Bronchial epithelial cell (primary cell): ENCODE results near the gene PDIA5. TPM values are rescaled to one million over a fixed set of nuclear protein-coding genes. Genes with fewer than 3 reads are reported as not detected.
"Not testable (repeated sequence)": the region's sequence is repeated elsewhere in the genome, so short reads cannot be mapped to it uniquely, and the experiment has no call there.

ENCODE experiments used
- DNase-seq: peaks from one replicate; pipeline ENCODE4 v3.0.0-alpha.2; 2010; ENCODE audit warnings: low read depth
- FAIRE-seq: peaks from 2 replicates; lab custom pipeline; 2011; peaks lifted over from hg19 to GRCh38; lab: Jason Lieb, UNC
- H3K27me3 ChIP-seq: 2 replicates; pipeline ENCODE4 v1.5.1; 2011; ENCODE audit warnings: low read length; ENCODE audit not compliant: control insufficient read depth, insufficient read depth
- H3K36me3 ChIP-seq: 2 replicates; pipeline ENCODE4 v1.5.1; 2011; ENCODE audit warnings: low read length; ENCODE audit not compliant: control insufficient read depth, insufficient read depth
- H3K4me3 ChIP-seq: 2 replicates; pipeline ENCODE4 v1.5.1; 2011; ENCODE audit warnings: mild to moderate bottlenecking, low read depth, low read length, control low read depth
- CTCF ChIP-seq: IDR thresholded peaks from 2 replicates; pipeline ENCODE4 v1.5.1; 2011; ENCODE audit warnings: mild to moderate bottlenecking, moderate library complexity, low read length, control low read depth, inconsistent platforms; ENCODE audit not compliant: insufficient read depth, severe bottlenecking
- total RNA-seq: library from RNA; depleted of rRNA; stranded (reverse); fragments of >200 nt; gene quantifications from 2 replicates; pipeline ENCODE4 v1.2.1, GENCODE V29; 2014

Gene PDIA5
- total RNA-seq, 1 donor from 2014 or later: 29.2 TPM

- FAIRE-seq (no peak), DNase-seq (no peak)
- Histone ChIP-seq H3K36me3 (peaks cover 15% of the 10 kb centered on the region), H3K4me3 (no peak overlapping the region), H3K27me3 (no peaks in the 10 kb centered on the region)
- TF ChIP-seq CTCF: no peak
These were observed 44.3 kb downstream of the PDIA5 start for GRCh38 chr3:123110976-123111615.

- DNase-seq (no peak), FAIRE-seq (no peak)
- Histone ChIP-seq H3K27me3 (no peaks in the 10 kb centered on the region), H3K4me3 (no peak overlapping the region), H3K36me3 (peaks cover 14% of the 10 kb centered on the region)
- no peak for TF ChIP-seq CTCF
These were observed 44.8 kb downstream of the PDIA5 start for GRCh38 chr3:123111640-123112039.

DNA sequence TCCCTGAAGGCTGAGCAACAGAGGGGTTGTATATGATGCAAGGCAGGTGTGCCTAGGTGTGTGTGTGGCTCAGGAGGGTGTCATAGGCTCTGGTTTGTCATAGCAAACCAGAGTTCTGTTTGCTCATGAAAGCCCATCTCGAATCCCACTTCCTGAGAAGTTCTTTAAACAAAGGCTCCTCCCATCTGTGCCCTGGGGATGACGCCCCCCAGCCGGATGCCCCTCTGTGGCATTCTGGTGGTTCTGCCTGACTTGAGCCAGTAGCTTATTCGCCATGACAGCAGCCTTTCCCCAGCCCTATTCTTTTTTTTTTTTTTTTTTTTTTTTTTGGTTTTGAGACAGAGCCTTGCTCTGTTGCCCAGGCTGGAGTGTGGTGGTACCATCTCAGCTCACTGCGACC is 45.4 kb downstream of the PDIA5 start:
- DNase-seq (no peak), FAIRE-seq (peak; percentile 40)
- H3K27me3 ChIP-seq: no peaks in the 10 kb centered on the region
- H3K4me3 ChIP-seq: no peak overlapping the region
- H3K36me3 ChIP-seq: peaks cover 15% of the 10 kb centered on the region
- no peak for TF ChIP-seq CTCF

- peaks cover 11% of the 10 kb centered on the region for H3K36me3 ChIP-seq
- H3K27me3 ChIP-seq, H3K4me3 ChIP-seq, DNase-seq, FAIRE-seq: not testable (repeated sequence)
These were observed 45.8 kb downstream of the PDIA5 start for GRCh38 chr3:123112656-123113055.

GRCh38 chr3:123113889-123114450 is 47.1 kb downstream of the PDIA5 start:
- DNase-seq (no peak), FAIRE-seq (no peak)
- Histone ChIP-seq H3K27me3 (no peaks in the 10 kb centered on the region), H3K36me3 (peaks cover 11% of the 10 kb centered on the region), H3K4me3 (no peak overlapping the region)
- no peak for TF ChIP-seq CTCF

DNA sequence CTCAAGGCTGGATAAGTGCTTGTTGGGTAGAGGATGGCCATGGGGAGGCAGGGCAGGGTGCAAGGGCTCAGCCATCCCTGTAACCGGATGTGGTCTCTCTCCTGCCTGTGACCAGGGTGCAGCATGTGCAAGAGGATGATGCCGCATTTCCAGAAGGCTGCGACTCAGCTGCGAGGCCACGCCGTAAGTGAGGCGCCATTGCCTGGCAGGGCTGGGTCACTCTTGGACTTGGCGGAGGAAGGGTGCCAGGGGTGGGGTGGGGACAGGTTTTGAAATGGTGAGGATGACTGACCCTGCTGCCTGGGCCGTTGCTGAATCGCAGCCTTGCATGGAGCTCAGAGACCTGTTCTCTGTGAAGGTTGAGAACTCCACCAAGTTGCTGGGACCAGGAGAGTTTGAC is 49.3 kb downstream of the PDIA5 start:
- H3K4me3 ChIP-seq: no peak overlapping the region
- H3K36me3 ChIP-seq: peaks cover 8% of the 10 kb centered on the region
- no peaks in the 10 kb centered on the region for H3K27me3 ChIP-seq
- FAIRE-seq: no peak
- TF ChIP-seq CTCF: no peak
- DNase-seq: no peak
